ENCODE results near the gene FILIP1L. TPM values are rescaled to one million over a fixed set of nuclear protein-coding genes. Genes with fewer than 3 reads are reported as not detected.
A peak's percentile ranks its signal among the peaks of the same experiment; 100 is the strongest.

The FILIP1L gene
- total RNA-seq, 2 donors from 2014 or later, result 97.0 to 112 TPM

DNA sequence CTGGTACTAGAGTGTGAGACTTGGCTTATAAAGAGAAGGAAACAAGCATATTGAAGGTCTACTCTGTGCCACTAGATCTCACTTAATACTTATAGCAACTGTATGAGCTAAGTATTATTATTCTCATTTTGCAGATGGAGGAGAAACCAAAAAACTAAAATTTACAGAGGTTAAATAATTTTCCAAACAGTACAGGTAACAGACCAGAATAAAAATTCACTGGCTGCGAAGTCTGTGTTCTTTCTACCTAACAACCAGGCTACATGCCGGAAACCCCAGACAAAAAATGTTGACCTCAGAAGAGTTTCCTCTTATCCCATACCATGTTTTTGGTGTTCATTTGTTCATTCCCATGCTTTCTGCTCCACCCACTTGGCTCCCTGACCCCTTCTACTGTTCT lies 250.0 kb downstream of the FILIP1L start:
- Histone ChIP-seq H3K36me3 (peaks cover 43% of the 10 kb centered on the region), H3K27me3 (no peaks in the 10 kb centered on the region), H3K27ac (peak overlapping the region in 1 of 2 donors; percentile 48), H3K9me3 (no peaks in the 10 kb centered on the region), H3K4me1 (peaks cover 0 to 79% of the 10 kb centered on the region in 2 donors), H3K4me3 (no peak overlapping the region)
- no peak for TF ChIP-seq CTCF (IDR thresholded peaks at IDR 0.05)
- DNase-seq (ENCODE audit: low spot score), result no peak

GRCh38 chr3:99863588-99863987 lies 250.7 kb downstream of the FILIP1L start:
- H3K36me3 ChIP-seq, result peaks cover 43% of the 10 kb centered on the region

DNA sequence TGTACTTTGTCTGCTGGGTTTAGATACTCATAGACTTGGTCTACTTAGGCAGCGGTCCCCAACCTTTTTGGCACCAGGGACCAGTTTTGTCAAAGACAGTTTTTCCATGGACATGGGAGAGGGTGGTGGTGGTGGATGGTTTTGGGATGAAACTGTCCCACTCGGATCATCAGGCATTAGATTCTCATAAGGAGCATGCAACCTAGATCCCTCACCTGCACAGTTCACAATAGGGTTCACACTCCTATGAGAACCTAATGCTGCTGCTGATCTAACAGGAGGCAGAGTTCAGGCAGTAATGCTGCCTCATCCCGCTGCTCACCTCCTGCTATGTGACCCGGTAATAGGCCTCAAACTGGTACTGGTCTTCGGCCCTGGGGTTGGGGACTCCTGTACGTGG lies 251.3 kb downstream of the FILIP1L start:
- H3K9me3 ChIP-seq, result no peaks in the 10 kb centered on the region
- H3K4me3 ChIP-seq, result no peak overlapping the region
- no peak for TF ChIP-seq CTCF (IDR thresholded peaks at IDR 0.05)
- DNase-seq (ENCODE audit: low spot score), result no peak
- peaks cover 0 to 79% of the 10 kb centered on the region in 2 donors for H3K4me1 ChIP-seq
- H3K27ac ChIP-seq, result peak overlapping the region in 1 of 2 donors; percentile 37
- no peaks in the 10 kb centered on the region for H3K27me3 ChIP-seq
- H3K36me3 ChIP-seq, result peaks cover 38% of the 10 kb centered on the region

More at GRCh38 chr3:99863588-99863987, 250.7 kb downstream of the FILIP1L start:
- Histone ChIP-seq H3K27ac (no peak overlapping the region), H3K4me3 (no peak overlapping the region), H3K27me3 (no peaks in the 10 kb centered on the region), H3K4me1 (peaks cover 0 to 80% of the 10 kb centered on the region in 2 donors), H3K9me3 (no peaks in the 10 kb centered on the region)
- no peak for TF ChIP-seq CTCF (IDR thresholded peaks at IDR 0.05)
- DNase-seq (ENCODE audit: low spot score), result no peak

- Histone ChIP-seq H3K27ac (peak overlapping the region in 1 of 2 donors; percentile 37), H3K4me1 (peaks cover 0 to 79% of the 10 kb centered on the region in 2 donors), H3K9me3 (no peaks in the 10 kb centered on the region), H3K27me3 (no peaks in the 10 kb centered on the region), H3K36me3 (peaks cover 35% of the 10 kb centered on the region), H3K4me3 (no peak overlapping the region)
- no peak for TF ChIP-seq CTCF (IDR thresholded peaks at IDR 0.05)
- DNase-seq (ENCODE audit: low spot score), result no peak
Observed at GRCh38 chr3:99862208-99862607, 252.1 kb downstream of the FILIP1L start.

GRCh38 chr3:99861216-99861615 lies 253.1 kb downstream of the FILIP1L start:
- Histone ChIP-seq H3K4me3 (no peak overlapping the region), H3K27me3 (no peaks in the 10 kb centered on the region), H3K4me1 (peaks cover 0 to 70% of the 10 kb centered on the region in 2 donors), H3K9me3 (no peaks in the 10 kb centered on the region), H3K36me3 (peaks cover 33% of the 10 kb centered on the region), H3K27ac (peak overlapping the region in 1 of 2 donors; percentile 37)
- no peak for DNase-seq (ENCODE audit: low spot score)
- TF ChIP-seq CTCF (IDR thresholded peaks at IDR 0.05), result no peak

- no peak overlapping the region for H3K4me3 ChIP-seq
- H3K4me1 ChIP-seq, result peaks cover 0 to 58% of the 10 kb centered on the region in 2 donors
- no peak for TF ChIP-seq CTCF (IDR thresholded peaks at IDR 0.05)
- peak overlapping the region; percentile 33 to 58 for H3K27ac ChIP-seq
- H3K36me3 ChIP-seq, result peaks cover 43% of the 10 kb centered on the region
- DNase-seq (ENCODE audit: low spot score), result no peak
- no peaks in the 10 kb centered on the region for H3K27me3 ChIP-seq
- H3K9me3 ChIP-seq, result no peaks in the 10 kb centered on the region
Observed at GRCh38 chr3:99859825-99860224, 254.5 kb downstream of the FILIP1L start.

All from right atrium auricular region (tissue), 2 donors.